ENCODE data around the gene LRRC70. TPM values are rescaled to one million over a fixed set of nuclear protein-coding genes. Genes with fewer than 3 reads are reported as not detected.

The LRRC70 gene
- total RNA-seq, 1 donor from 2014 or later: 0.64 TPM

GRCh38 chr5:62575489-62575888 lies 3.1 kb upstream of the LRRC70 start:
- H3K27ac Mint-ChIP-seq (ENCODE audit: unreplicated experiment): peak overlapping the region; percentile 8

GRCh38 chr5:62576570-62577170 lies 1.9 kb upstream of the LRRC70 start:
- H3K36me3 Mint-ChIP-seq (ENCODE audit: low read depth, unreplicated experiment): no peaks in the 10 kb centered on the region
- no peak overlapping the region for H3K27ac ChIP-seq (ENCODE audit: low read depth, low read length)
- peaks cover 7% of the 10 kb centered on the region for H3K4me1 Mint-ChIP-seq (ENCODE audit: low read depth, unreplicated experiment)
- H3K27me3 Mint-ChIP-seq (ENCODE audit: low read depth, unreplicated experiment): no peaks in the 10 kb centered on the region
- no peak overlapping the region for H3K9ac ChIP-seq (ENCODE audit: low read length)
- no peak overlapping the region for H3K27ac Mint-ChIP-seq (ENCODE audit: unreplicated experiment)
- FAIRE-seq (no peak), DNase-seq (ENCODE audit: low read depth) (no peak)
- H3K9me3 Mint-ChIP-seq (ENCODE audit: unreplicated experiment): no peaks in the 10 kb centered on the region
- no peak overlapping the region for H3K4me3 ChIP-seq (ENCODE audit: insufficient read depth, low read depth, low read length)
- H2AFZ ChIP-seq (ENCODE audit: low read depth, low read length): no peak overlapping the region
- no peaks in the 10 kb centered on the region for H4K20me1 ChIP-seq (ENCODE audit: insufficient read depth, low read length)
- no peaks in the 10 kb centered on the region for H3K27me3 ChIP-seq (ENCODE audit: insufficient read depth, low read length)
- no peak overlapping the region for H3K4me2 ChIP-seq (ENCODE audit: low read length)
- H3K4me1 ChIP-seq (ENCODE audit: insufficient read depth, low read length): no peaks in the 10 kb centered on the region
- H3K4me3 Mint-ChIP-seq (ENCODE audit: unreplicated experiment): no peak overlapping the region
- H3K79me2 ChIP-seq (ENCODE audit: insufficient read depth, low read length): no peaks in the 10 kb centered on the region
- TF ChIP-seq CTCF (IDR thresholded peaks at IDR 0.05; ENCODE audit: insufficient read depth, low read depth, low read length): no peak
- TF ChIP-seq EZH2 (IDR thresholded peaks at IDR 0.05; ENCODE audit: insufficient read depth, low read length): no peak
- H3K9me3 ChIP-seq (ENCODE audit: insufficient read depth, low read depth, low read length): no peaks in the 10 kb centered on the region
- H3K36me3 ChIP-seq (ENCODE audit: insufficient read depth, low read length): no peaks in the 10 kb centered on the region

More at GRCh38 chr5:62575489-62575888, 3.1 kb upstream of the LRRC70 start:
- no peaks in the 10 kb centered on the region for H3K79me2 ChIP-seq (ENCODE audit: insufficient read depth, low read length)
- Mint-ChIP-seq H3K27me3 (ENCODE audit: low read depth, unreplicated experiment) (no peaks in the 10 kb centered on the region), H3K36me3 (ENCODE audit: low read depth, unreplicated experiment) (no peaks in the 10 kb centered on the region), H3K9me3 (ENCODE audit: unreplicated experiment) (no peaks in the 10 kb centered on the region), H3K4me1 (ENCODE audit: low read depth, unreplicated experiment) (peaks cover 7% of the 10 kb centered on the region), H3K4me3 (ENCODE audit: unreplicated experiment) (no peak overlapping the region)
- no peak for TF ChIP-seq EZH2 (IDR thresholded peaks at IDR 0.05; ENCODE audit: insufficient read depth, low read length)
- no peak for TF ChIP-seq CTCF (IDR thresholded peaks at IDR 0.05; ENCODE audit: insufficient read depth, low read depth, low read length)
- no peaks in the 10 kb centered on the region for H3K27me3 ChIP-seq (ENCODE audit: insufficient read depth, low read length)
- H2AFZ ChIP-seq (ENCODE audit: low read depth, low read length): no peak overlapping the region
- FAIRE-seq: no peak
- H3K4me3 ChIP-seq (ENCODE audit: insufficient read depth, low read depth, low read length): no peak overlapping the region
- no peaks in the 10 kb centered on the region for H3K9me3 ChIP-seq (ENCODE audit: insufficient read depth, low read depth, low read length)
- no peak overlapping the region for H3K9ac ChIP-seq (ENCODE audit: low read length)
- DNase-seq (ENCODE audit: low read depth): no peak
- no peaks in the 10 kb centered on the region for H3K4me1 ChIP-seq (ENCODE audit: insufficient read depth, low read length)
- H3K4me2 ChIP-seq (ENCODE audit: low read length): no peak overlapping the region
- H4K20me1 ChIP-seq (ENCODE audit: insufficient read depth, low read length): no peaks in the 10 kb centered on the region
- H3K27ac ChIP-seq (ENCODE audit: low read depth, low read length): no peak overlapping the region
- H3K36me3 ChIP-seq (ENCODE audit: insufficient read depth, low read length): no peaks in the 10 kb centered on the region

DNA sequence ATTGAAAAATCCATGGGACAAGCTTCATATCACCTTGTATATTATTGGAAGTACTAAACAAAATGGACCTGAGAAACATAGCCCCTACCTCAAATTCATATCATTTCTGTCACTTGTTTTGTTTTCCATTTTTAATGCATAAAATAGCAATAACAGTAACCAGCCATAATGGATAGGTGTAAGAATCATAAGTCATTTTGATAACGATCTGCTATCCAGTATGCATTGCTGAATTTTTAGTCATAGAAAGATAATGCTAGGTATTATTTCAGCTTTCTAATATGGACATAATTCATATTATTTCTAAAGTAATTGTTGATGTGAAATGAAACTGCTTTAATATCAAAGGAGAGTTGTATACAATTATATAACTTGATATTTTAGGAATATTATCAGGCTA lies 1.1 kb upstream of the LRRC70 start:
- DNase-seq (ENCODE audit: low read depth) (no peak), FAIRE-seq (no peak)
- no peak overlapping the region for H3K4me3 Mint-ChIP-seq (ENCODE audit: unreplicated experiment)
- H3K27me3 Mint-ChIP-seq (ENCODE audit: low read depth, unreplicated experiment): no peaks in the 10 kb centered on the region
- Histone ChIP-seq H3K36me3 (ENCODE audit: insufficient read depth, low read length) (no peaks in the 10 kb centered on the region), H2AFZ (ENCODE audit: low read depth, low read length) (no peak overlapping the region), H3K4me2 (ENCODE audit: low read length) (no peak overlapping the region), H4K20me1 (ENCODE audit: insufficient read depth, low read length) (no peaks in the 10 kb centered on the region), H3K27ac (ENCODE audit: low read depth, low read length) (no peak overlapping the region), H3K79me2 (ENCODE audit: insufficient read depth, low read length) (no peaks in the 10 kb centered on the region), H3K4me1 (ENCODE audit: insufficient read depth, low read length) (no peaks in the 10 kb centered on the region), H3K27me3 (ENCODE audit: insufficient read depth, low read length) (no peaks in the 10 kb centered on the region), H3K9ac (ENCODE audit: low read length) (no peak overlapping the region), H3K9me3 (ENCODE audit: insufficient read depth, low read depth, low read length) (no peaks in the 10 kb centered on the region), H3K4me3 (ENCODE audit: insufficient read depth, low read depth, low read length) (no peak overlapping the region)
- no peak overlapping the region for H3K27ac Mint-ChIP-seq (ENCODE audit: unreplicated experiment)
- peaks cover 7% of the 10 kb centered on the region for H3K4me1 Mint-ChIP-seq (ENCODE audit: low read depth, unreplicated experiment)
- H3K36me3 Mint-ChIP-seq (ENCODE audit: low read depth, unreplicated experiment): no peaks in the 10 kb centered on the region
- H3K9me3 Mint-ChIP-seq (ENCODE audit: unreplicated experiment): no peaks in the 10 kb centered on the region
- TF ChIP-seq CTCF (IDR thresholded peaks at IDR 0.05; ENCODE audit: insufficient read depth, low read depth, low read length): no peak
- TF ChIP-seq EZH2 (IDR thresholded peaks at IDR 0.05; ENCODE audit: insufficient read depth, low read length): no peak
